HG02623 (cell line): Measurements from ENCODE around the gene TRMT10A.
"Not testable (repeated sequence)": the region's sequence is repeated elsewhere in the genome, so short reads cannot be mapped to it uniquely, and the experiment has no call there.

Experiments used
- ATAC-seq: cut with Tn5 transposase; IDR thresholded peaks from one replicate; pipeline ENCODE4 v1.9.1; 2021; ENCODE audit warnings: moderate library complexity; ENCODE audit not compliant: unreplicated experiment

The TRMT10A gene

GRCh38 chr4:99564921-99565320, 1.1 kb upstream of the TRMT10A start:
- no peak for ATAC-seq

GRCh38 chr4:99552872-99553271, 11.0 kb downstream of the TRMT10A start:
- ATAC-seq, result no peak

GRCh38 chr4:99540277-99540939, 23.4 kb downstream of the TRMT10A start:
- ATAC-seq, result no peak

- ATAC-seq, result no peak
Measured at GRCh38 chr4:99537674-99538073, 26.2 kb downstream of the TRMT10A start.

- ATAC-seq, result no peak
Measured at GRCh38 chr4:99536848-99537247, 27.0 kb downstream of the TRMT10A start.

GRCh38 chr4:99536271-99536670, 27.6 kb downstream of the TRMT10A start:
- ATAC-seq, result no peak

- ATAC-seq, result not testable (repeated sequence)
Measured at GRCh38 chr4:99534699-99535098, 29.1 kb downstream of the TRMT10A start.

GRCh38 chr4:99529956-99530355, 33.9 kb downstream of the TRMT10A start:
- no peak for ATAC-seq

GRCh38 chr4:99529228-99529627, 34.6 kb downstream of the TRMT10A start:
- ATAC-seq, result no peak

GRCh38 chr4:99518601-99519295, 45.1 kb downstream of the TRMT10A start:
- ATAC-seq, result no peak

- no peak for ATAC-seq
Measured at GRCh38 chr4:99510721-99511120, 53.1 kb downstream of the TRMT10A start, which contains the start of gene C4orf17. C4orf17 (plus strand) TSS chr4:99511021; CDS start chr4:99513082, 2,061 bp downstream.

- no peak for ATAC-seq
Measured at GRCh38 chr4:99507762-99508161, 56.1 kb downstream of the TRMT10A start.

- ATAC-seq, result no peak
Measured at GRCh38 chr4:99507349-99507748, 56.5 kb downstream of the TRMT10A start.

GRCh38 chr4:99506781-99507180, 57.1 kb downstream of the TRMT10A start:
- no peak for ATAC-seq

GRCh38 chr4:99504804-99505502, 58.9 kb downstream of the TRMT10A start:
- no peak for ATAC-seq
